ENCODE results near the gene LYAR. TPM values are rescaled to one million over a fixed set of nuclear protein-coding genes. Genes with fewer than 3 reads are reported as not detected.

LYAR gene
- total and polyA plus RNA-seq, 7 donors, result 12.8 to 60.8 (median 17.7) TPM

- peaks cover 10 to 70% of the 10 kb centered on the region in 2 donors for H3K36me3 ChIP-seq (ENCODE audit: insufficient read depth in 1 of 2, low read depth in 1 of 2)
- TF ChIP-seq CTCF (IDR thresholded peaks at IDR 0.05), result no peak
- intact Hi-C loops (cut with DNase I), result no loop called here
Observed at GRCh38 chr4:4320528-4320927, 30.6 kb upstream of the LYAR start.

GRCh38 chr4:4317496-4318232 is 27.7 kb upstream of the LYAR start:
- TF ChIP-seq CTCF (IDR thresholded peaks at IDR 0.05), result no peak
- Histone ChIP-seq H3K9me3 (no peaks in the 10 kb centered on the region), H3K27ac (no peak overlapping the region), H3K4me1 (no peaks in the 10 kb centered on the region), H3K4me3 (no peak overlapping the region), H3K27me3 (ENCODE audit: insufficient read depth in 3 of 3, low read length in 2 of 3) (no peaks in the 10 kb centered on the region), H3K36me3 (ENCODE audit: insufficient read depth in 1 of 2, low read depth in 1 of 2) (peaks cover 13 to 98% of the 10 kb centered on the region in 2 donors)
- 88 to 94% (median 90%) methylated on average over 22 to 23 of the region's 23 CpGs for WGBS, 3 donors
- intact Hi-C loops (cut with DNase I), result no loop called here
- DNase-seq (no peak), ATAC-seq (no peak)

More at GRCh38 chr4:4320528-4320927, 30.6 kb upstream of the LYAR start:
- 94 to 97% (median 95%) methylated on average over 15 of the region's 15 CpGs for WGBS, 3 donors
- no peaks in the 10 kb centered on the region for H3K4me1 ChIP-seq
- DNase-seq, result no peak
- H3K27me3 ChIP-seq (ENCODE audit: insufficient read depth in 3 of 3, low read length in 2 of 3), result no peaks in the 10 kb centered on the region
- H3K27ac ChIP-seq, result no peak overlapping the region
- H3K9me3 ChIP-seq, result no peaks in the 10 kb centered on the region
- ATAC-seq, result no peak
- no peak overlapping the region for H3K4me3 ChIP-seq

- 84 to 93% (median 91%) methylated on average over 13 of the region's 13 CpGs for WGBS, 3 donors
- no peaks in the 10 kb centered on the region for H3K9me3 ChIP-seq
- H3K27me3 ChIP-seq (ENCODE audit: insufficient read depth in 3 of 3, low read length in 2 of 3), result no peaks in the 10 kb centered on the region
- H3K4me3 ChIP-seq, result no peak overlapping the region
- DNase-seq (no peak), ATAC-seq (no peak)
- no peak overlapping the region for H3K27ac ChIP-seq
- TF ChIP-seq CTCF (IDR thresholded peaks at IDR 0.05), result no peak
- peaks cover 12 to 88% of the 10 kb centered on the region in 2 donors for H3K36me3 ChIP-seq (ENCODE audit: insufficient read depth in 1 of 2, low read depth in 1 of 2)
- H3K4me1 ChIP-seq, result no peaks in the 10 kb centered on the region
- intact Hi-C loops (cut with DNase I), result no loop called here
Observed at GRCh38 chr4:4316150-4316495, 26.2 kb upstream of the LYAR start.

GRCh38 chr4:4315461-4316149 is 25.7 kb upstream of the LYAR start:
- intact Hi-C loops (cut with DNase I), result no loop called here
- no peaks in the 10 kb centered on the region for H3K4me1 ChIP-seq
- peaks cover 7 to 82% of the 10 kb centered on the region in 2 donors for H3K36me3 ChIP-seq (ENCODE audit: insufficient read depth in 1 of 2, low read depth in 1 of 2)
- no peak overlapping the region for H3K27ac ChIP-seq
- WGBS, 3 donors, result 82 to 90% (median 82%) methylated on average over 12 of the region's 12 CpGs
- ATAC-seq (no peak), DNase-seq (no peak)
- H3K4me3 ChIP-seq, result no peak overlapping the region
- no peaks in the 10 kb centered on the region for H3K27me3 ChIP-seq (ENCODE audit: insufficient read depth in 3 of 3, low read length in 2 of 3)
- H3K9me3 ChIP-seq, result no peaks in the 10 kb centered on the region
- no peak for TF ChIP-seq CTCF (IDR thresholded peaks at IDR 0.05)

Data from psoas muscle (tissue), 8 donors.